Activated B cell treated with CpG ODN at 0.5 μM for 24 hours (primary cell): Measurements from ENCODE around the gene PCDHA7. TPM values are rescaled to one million over a fixed set of nuclear protein-coding genes. Genes with fewer than 3 reads are reported as not detected.

ENCODE experiments used
- ATAC-seq: fragments of 200-7000 bp; cut with Tn5 transposase; one replicate; pipeline ENCODE4 v1.10.0; 2021; ENCODE audit warnings: low read depth, mild to moderate bottlenecking, moderate library complexity
- CTCF ChIA-PET: fragments of 350-600 bp; sonication (Branson Sonifier 250); formaldehyde crosslinking; loops from one replicate; lab custom pipeline; 2021; ENCODE audit warnings: antibody characterized with exemption; lab: Charles Lee
- POLR2A ChIA-PET: fragments of 350-600 bp; sonication (Branson Sonifier 250); formaldehyde crosslinking; loops from one replicate; lab custom pipeline; 2021; ENCODE audit warnings: antibody characterized with exemption; lab: Charles Lee
- DNase-seq: peaks from one replicate; pipeline ENCODE4 v3.0.0; 2022
- H3K27ac Mint-ChIP-seq: one replicate; pipeline ENCODE4 v1.8.0; 2020; ENCODE audit warnings: mixed read lengths
- H3K27me3 Mint-ChIP-seq: one replicate; pipeline ENCODE4 v1.8.0; 2021; ENCODE audit warnings: mixed read lengths
- H3K36me3 Mint-ChIP-seq: one replicate; pipeline ENCODE4 v1.8.0; 2021; ENCODE audit warnings: low read depth, mixed read lengths
- H3K4me1 Mint-ChIP-seq: one replicate; pipeline ENCODE4 v1.8.0; 2021; ENCODE audit warnings: mixed read lengths
- H3K4me3 Mint-ChIP-seq: one replicate; pipeline ENCODE4 v1.8.0; 2020; ENCODE audit warnings: mild to moderate bottlenecking, mixed read lengths
- H3K9me3 Mint-ChIP-seq: one replicate; pipeline ENCODE4 v1.8.0; 2020; ENCODE audit warnings: mixed read lengths
- CTCF ChIP-seq: fragments of 200-600 bp; IDR thresholded peaks from one replicate; pipeline ENCODE4 v1.8.0; 2022; ENCODE audit warnings: antibody characterized with exemption, mild to moderate bottlenecking
- intact Hi-C: fragments of 100-400 bp; cut with micrococcal nuclease; formaldehyde crosslinking; loops from one replicate; pipeline ENCODE4 v1.15.1; 2024
- total RNA-seq: library from RNA; stranded (reverse); gene quantifications from 2 replicates; pipeline ENCODE4 v1.2.3, GENCODE V29; 2022

Gene PCDHA7
- total RNA-seq, 1 donor from 2014 or later = not detected

- intact Hi-C loops = no loop called here
- no peak for ATAC-seq
- no peak for DNase-seq
- Mint-ChIP-seq H3K4me3 (no peak within 1 kb of the TSS), H3K9me3 (peaks cover 3% of the 10 kb centered on the region), H3K36me3 (no peaks in the 10 kb centered on the region), H3K27ac (no peak within 1 kb of the TSS), H3K27me3 (no peaks in the 10 kb centered on the region), H3K4me1 (no peaks in the 10 kb centered on the region)
- ChIA-PET POLR2A (no interaction called here), CTCF (no interaction called here)
- TF ChIP-seq CTCF = no peak
These were observed 22.0 kb downstream of the PCDHA7 start, which contains the start of gene PCDHA10 for GRCh38 chr5:140855772-140856674. PCDHA10 (plus strand) TSS chr5:140855897; CDS start chr5:140856049, 152 bp downstream.

GRCh38 chr5:140857177-140857986, 23.3 kb downstream of the PCDHA7 start:
- no peak overlapping the region for H3K4me3 Mint-ChIP-seq
- H3K9me3 Mint-ChIP-seq = peaks cover 3% of the 10 kb centered on the region
- DNase-seq (no peak), ATAC-seq (no peak)
- H3K27me3 Mint-ChIP-seq = no peaks in the 10 kb centered on the region
- TF ChIP-seq CTCF = no peak
- H3K4me1 Mint-ChIP-seq = no peaks in the 10 kb centered on the region
- POLR2A ChIA-PET = no interaction called here
- intact Hi-C loops = no loop called here
- no peaks in the 10 kb centered on the region for H3K36me3 Mint-ChIP-seq
- CTCF ChIA-PET = no interaction called here
- H3K27ac Mint-ChIP-seq = no peak overlapping the region

- no peak for TF ChIP-seq CTCF
- ChIA-PET CTCF (no interaction called here), POLR2A (no interaction called here)
- H3K27ac Mint-ChIP-seq = no peak overlapping the region
- no peaks in the 10 kb centered on the region for H3K36me3 Mint-ChIP-seq
- intact Hi-C loops = no loop called here
- DNase-seq (no peak), ATAC-seq (no peak)
- no peaks in the 10 kb centered on the region for H3K27me3 Mint-ChIP-seq
- H3K4me1 Mint-ChIP-seq = no peaks in the 10 kb centered on the region
- no peak overlapping the region for H3K4me3 Mint-ChIP-seq
- H3K9me3 Mint-ChIP-seq = peaks cover 3% of the 10 kb centered on the region
These were observed 23.8 kb downstream of the PCDHA7 start for GRCh38 chr5:140857987-140858240.

- Mint-ChIP-seq H3K4me3 (no peak overlapping the region), H3K27me3 (peaks cover 5% of the 10 kb centered on the region), H3K36me3 (no peaks in the 10 kb centered on the region), H3K9me3 (no peaks in the 10 kb centered on the region), H3K4me1 (no peaks in the 10 kb centered on the region), H3K27ac (no peak overlapping the region)
- ATAC-seq (no peak), DNase-seq (no peak)
- intact Hi-C loops = loop anchor here (10.0 kb wide), 1 partner anchor 242 kb away; the partner anchor contains the start of gene PCDHB3
- no peak for TF ChIP-seq CTCF
- ChIA-PET CTCF (no interaction called here), POLR2A (no interaction called here)
These were observed 28.6 kb downstream of the PCDHA7 start for GRCh38 chr5:140862441-140863295.
